H1 (cell line): ENCODE data around the gene CYB561. TPM values are rescaled to one million over a fixed set of nuclear protein-coding genes. Genes with fewer than 3 reads are reported as not detected.

Source experiments
- polyA plus RNA-seq, 7 experiments: library from polyadenylated mRNA; depleted of rRNA in 3 of 7; stranded (reverse) in 5 of 7; unstranded in 2 of 7; fragments of >200 nt in 5 of 7; fragments of 200-250 nt in 2 of 7; gene quantifications; 1 replicate in 5 of 7; 2 replicates in 1 of 7; 4 replicates in 1 of 7; pipeline versions ENCODE4 v1.2.1 to v1.2.3, GENCODE V29; 2011 to 2013; ENCODE audit warnings: missing spikeins in 2 of 7, mixed read lengths in 2 of 7
- total RNA-seq: library from RNA; stranded (reverse); fragmentation: NEBNext Ultra II Directional; extraction: Animal tissue kit (Norgen Biotek cat#: 25700); gene quantifications from 2 replicates; pipeline ENCODE4 v1.2.1, GENCODE V29; 2021
- TF ChIP-seq, protein P1 (sequence below): fragments of 300-600 bp; sonication (generic); IDR thresholded peaks from 2 replicates; pipeline ENCODE4 v1.7.1; 2012; ENCODE audit warnings: low read length, moderate library complexity, mild to moderate bottlenecking, inconsistent platforms; ENCODE audit not compliant: insufficient replicate concordance

Gene CYB561
- total and polyA plus RNA-seq, 2 of the 8 experiments (the other 6 are each of a cell fraction or from before 2014, with no cell fraction given): 19.7 to 23.4 TPM

GRCh38 chr17:63474586-63475460 is 28.7 kb upstream of the CYB561 start (continued):
- TF ChIP-seq, protein P1, sequence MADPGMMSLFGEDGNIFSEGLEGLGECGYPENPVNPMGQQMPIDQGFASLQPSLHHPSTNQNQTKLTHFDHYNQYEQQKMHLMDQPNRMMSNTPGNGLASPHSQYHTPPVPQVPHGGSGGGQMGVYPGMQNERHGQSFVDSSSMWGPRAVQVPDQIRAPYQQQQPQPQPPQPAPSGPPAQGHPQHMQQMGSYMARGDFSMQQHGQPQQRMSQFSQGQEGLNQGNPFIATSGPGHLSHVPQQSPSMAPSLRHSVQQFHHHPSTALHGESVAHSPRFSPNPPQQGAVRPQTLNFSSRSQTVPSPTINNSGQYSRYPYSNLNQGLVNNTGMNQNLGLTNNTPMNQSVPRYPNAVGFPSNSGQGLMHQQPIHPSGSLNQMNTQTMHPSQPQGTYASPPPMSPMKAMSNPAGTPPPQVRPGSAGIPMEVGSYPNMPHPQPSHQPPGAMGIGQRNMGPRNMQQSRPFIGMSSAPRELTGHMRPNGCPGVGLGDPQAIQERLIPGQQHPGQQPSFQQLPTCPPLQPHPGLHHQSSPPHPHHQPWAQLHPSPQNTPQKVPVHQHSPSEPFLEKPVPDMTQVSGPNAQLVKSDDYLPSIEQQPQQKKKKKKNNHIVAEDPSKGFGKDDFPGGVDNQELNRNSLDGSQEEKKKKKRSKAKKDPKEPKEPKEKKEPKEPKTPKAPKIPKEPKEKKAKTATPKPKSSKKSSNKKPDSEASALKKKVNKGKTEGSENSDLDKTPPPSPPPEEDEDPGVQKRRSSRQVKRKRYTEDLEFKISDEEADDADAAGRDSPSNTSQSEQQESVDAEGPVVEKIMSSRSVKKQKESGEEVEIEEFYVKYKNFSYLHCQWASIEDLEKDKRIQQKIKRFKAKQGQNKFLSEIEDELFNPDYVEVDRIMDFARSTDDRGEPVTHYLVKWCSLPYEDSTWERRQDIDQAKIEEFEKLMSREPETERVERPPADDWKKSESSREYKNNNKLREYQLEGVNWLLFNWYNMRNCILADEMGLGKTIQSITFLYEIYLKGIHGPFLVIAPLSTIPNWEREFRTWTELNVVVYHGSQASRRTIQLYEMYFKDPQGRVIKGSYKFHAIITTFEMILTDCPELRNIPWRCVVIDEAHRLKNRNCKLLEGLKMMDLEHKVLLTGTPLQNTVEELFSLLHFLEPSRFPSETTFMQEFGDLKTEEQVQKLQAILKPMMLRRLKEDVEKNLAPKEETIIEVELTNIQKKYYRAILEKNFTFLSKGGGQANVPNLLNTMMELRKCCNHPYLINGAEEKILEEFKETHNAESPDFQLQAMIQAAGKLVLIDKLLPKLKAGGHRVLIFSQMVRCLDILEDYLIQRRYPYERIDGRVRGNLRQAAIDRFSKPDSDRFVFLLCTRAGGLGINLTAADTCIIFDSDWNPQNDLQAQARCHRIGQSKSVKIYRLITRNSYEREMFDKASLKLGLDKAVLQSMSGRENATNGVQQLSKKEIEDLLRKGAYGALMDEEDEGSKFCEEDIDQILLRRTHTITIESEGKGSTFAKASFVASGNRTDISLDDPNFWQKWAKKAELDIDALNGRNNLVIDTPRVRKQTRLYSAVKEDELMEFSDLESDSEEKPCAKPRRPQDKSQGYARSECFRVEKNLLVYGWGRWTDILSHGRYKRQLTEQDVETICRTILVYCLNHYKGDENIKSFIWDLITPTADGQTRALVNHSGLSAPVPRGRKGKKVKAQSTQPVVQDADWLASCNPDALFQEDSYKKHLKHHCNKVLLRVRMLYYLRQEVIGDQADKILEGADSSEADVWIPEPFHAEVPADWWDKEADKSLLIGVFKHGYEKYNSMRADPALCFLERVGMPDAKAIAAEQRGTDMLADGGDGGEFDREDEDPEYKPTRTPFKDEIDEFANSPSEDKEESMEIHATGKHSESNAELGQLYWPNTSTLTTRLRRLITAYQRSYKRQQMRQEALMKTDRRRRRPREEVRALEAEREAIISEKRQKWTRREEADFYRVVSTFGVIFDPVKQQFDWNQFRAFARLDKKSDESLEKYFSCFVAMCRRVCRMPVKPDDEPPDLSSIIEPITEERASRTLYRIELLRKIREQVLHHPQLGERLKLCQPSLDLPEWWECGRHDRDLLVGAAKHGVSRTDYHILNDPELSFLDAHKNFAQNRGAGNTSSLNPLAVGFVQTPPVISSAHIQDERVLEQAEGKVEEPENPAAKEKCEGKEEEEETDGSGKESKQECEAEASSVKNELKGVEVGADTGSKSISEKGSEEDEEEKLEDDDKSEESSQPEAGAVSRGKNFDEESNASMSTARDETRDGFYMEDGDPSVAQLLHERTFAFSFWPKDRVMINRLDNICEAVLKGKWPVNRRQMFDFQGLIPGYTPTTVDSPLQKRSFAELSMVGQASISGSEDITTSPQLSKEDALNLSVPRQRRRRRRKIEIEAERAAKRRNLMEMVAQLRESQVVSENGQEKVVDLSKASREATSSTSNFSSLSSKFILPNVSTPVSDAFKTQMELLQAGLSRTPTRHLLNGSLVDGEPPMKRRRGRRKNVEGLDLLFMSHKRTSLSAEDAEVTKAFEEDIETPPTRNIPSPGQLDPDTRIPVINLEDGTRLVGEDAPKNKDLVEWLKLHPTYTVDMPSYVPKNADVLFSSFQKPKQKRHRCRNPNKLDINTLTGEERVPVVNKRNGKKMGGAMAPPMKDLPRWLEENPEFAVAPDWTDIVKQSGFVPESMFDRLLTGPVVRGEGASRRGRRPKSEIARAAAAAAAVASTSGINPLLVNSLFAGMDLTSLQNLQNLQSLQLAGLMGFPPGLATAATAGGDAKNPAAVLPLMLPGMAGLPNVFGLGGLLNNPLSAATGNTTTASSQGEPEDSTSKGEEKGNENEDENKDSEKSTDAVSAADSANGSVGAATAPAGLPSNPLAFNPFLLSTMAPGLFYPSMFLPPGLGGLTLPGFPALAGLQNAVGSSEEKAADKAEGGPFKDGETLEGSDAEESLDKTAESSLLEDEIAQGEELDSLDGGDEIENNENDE: no peak
